HEK293 (cell line): ENCODE data around the gene C1QB.

Experiments
- CTCF ChIA-PET: fragments of 350-600 bp; formaldehyde crosslinking; extraction: SDS; loops from one replicate; lab custom pipeline; 2021; ENCODE audit warnings: antibody characterized with exemption; lab: Yijun Ruan, JAX
- POLR2A ChIA-PET: fragments of 300-600 bp; formaldehyde crosslinking; extraction: SDS; loops from one replicate; lab custom pipeline; 2020; ENCODE audit warnings: antibody characterized with exemption, inconsistent platforms; lab: Yijun Ruan, JAX
- H3K27ac ChIP-seq: fragments of 200-500 bp; sonication (Bioruptor generic); 2 replicates; pipeline ENCODE4 v1.5.1; 2014; ENCODE audit warnings: low read depth, low read length, control low read depth, inconsistent platforms; ENCODE audit errors: extremely low read depth
- H3K36me3 ChIP-seq, 2 experiments: fragments of 200-500 bp in 1 of 2; sonication (Bioruptor generic) in 1 of 2; 1 replicate in 1 of 2; 2 replicates in 1 of 2; pipeline ENCODE4 v1.5.1; 2014 to 2017; ENCODE audit warnings: inconsistent platforms in 2 of 2, low read length in 2 of 2; ENCODE audit not compliant: control insufficient read depth in 2 of 2, insufficient read depth in 1 of 2
- H3K4me1 ChIP-seq: fragments of 200-500 bp; sonication (Bioruptor generic); 2 replicates; pipeline ENCODE4 v1.5.1; 2014; ENCODE audit warnings: mild to moderate bottlenecking, low read length, inconsistent platforms; ENCODE audit not compliant: control insufficient read depth, insufficient read depth
- H3K4me3 ChIP-seq: 2 replicates; pipeline ENCODE4 v1.5.1; 2011; ENCODE audit warnings: low read depth, mild to moderate bottlenecking, control low read depth, low read length, moderate library complexity
- H3K9me3 ChIP-seq: fragments of 200-500 bp; sonication (Bioruptor generic); 2 replicates; pipeline ENCODE4 v1.5.1; 2014; ENCODE audit warnings: low read depth, low read length, inconsistent platforms; ENCODE audit not compliant: control insufficient read depth, insufficient read depth
- CTCF ChIP-seq: fragments of 450-650 bp; formaldehyde crosslinking; IDR thresholded peaks from 2 replicates; pipeline ENCODE4 v1.5.1; 2016; ENCODE audit warnings: missing biosample characterization, missing genetic modification characterization
- EGR2 ChIP-seq: fragments of 450-650 bp; formaldehyde crosslinking; IDR thresholded peaks from 2 replicates; pipeline ENCODE4 v1.5.1; 2016; ENCODE audit warnings: low read depth, missing biosample characterization, missing genetic modification characterization
- GLIS1 ChIP-seq: fragments of 450-650 bp; formaldehyde crosslinking; IDR thresholded peaks from 2 replicates; pipeline ENCODE4 v1.5.1; 2016; ENCODE audit warnings: missing biosample characterization, missing genetic modification characterization
- KLF10 ChIP-seq: fragments of 450-650 bp; IDR thresholded peaks from 2 replicates; pipeline ENCODE4 v1.5.1; 2018; ENCODE audit warnings: missing biosample characterization, mild to moderate bottlenecking, missing genetic modification characterization
- KLF16 ChIP-seq: fragments of 450-650 bp; formaldehyde crosslinking; IDR thresholded peaks from 2 replicates; pipeline ENCODE4 v1.5.1; 2017; ENCODE audit warnings: missing biosample characterization, missing genetic modification characterization
- KLF7 ChIP-seq: fragments of 450-650 bp; formaldehyde crosslinking; IDR thresholded peaks from 2 replicates; pipeline ENCODE4 v1.5.1; 2016; ENCODE audit warnings: missing biosample characterization, missing genetic modification characterization, borderline replicate concordance
- KLF8 ChIP-seq: fragments of 450-650 bp; formaldehyde crosslinking; IDR thresholded peaks from 2 replicates; pipeline ENCODE4 v1.5.1; 2016; ENCODE audit warnings: missing biosample characterization, missing genetic modification characterization
- OSR2 ChIP-seq: fragments of 450-650 bp; formaldehyde crosslinking; IDR thresholded peaks from 2 replicates; pipeline ENCODE4 v1.5.1; 2016; ENCODE audit warnings: missing biosample characterization, missing genetic modification characterization
- OVOL3 ChIP-seq: fragments of 450-650 bp; formaldehyde crosslinking; IDR thresholded peaks from 2 replicates; pipeline ENCODE4 v1.5.1; 2016; ENCODE audit warnings: missing biosample characterization, missing genetic modification characterization
- PATZ1 ChIP-seq: fragments of 450-650 bp; formaldehyde crosslinking; IDR thresholded peaks from 2 replicates; pipeline ENCODE4 v1.5.1; 2016; ENCODE audit warnings: missing biosample characterization, missing genetic modification characterization
- SCRT2 ChIP-seq: fragments of 450-650 bp; formaldehyde crosslinking; IDR thresholded peaks from 2 replicates; pipeline ENCODE4 v1.5.1; 2016; ENCODE audit warnings: missing biosample characterization, missing genetic modification characterization
- SP2 ChIP-seq: fragments of 450-650 bp; formaldehyde crosslinking; IDR thresholded peaks from 2 replicates; pipeline ENCODE4 v1.5.1; 2016; ENCODE audit warnings: missing biosample characterization, missing genetic modification characterization
- SP3 ChIP-seq: fragments of 450-650 bp; formaldehyde crosslinking; IDR thresholded peaks from 2 replicates; pipeline ENCODE4 v1.5.1; 2016; ENCODE audit warnings: missing biosample characterization, missing genetic modification characterization
- YY1 ChIP-seq: fragments of 450-650 bp; formaldehyde crosslinking; IDR thresholded peaks from 2 replicates; pipeline ENCODE4 v1.5.1; 2018; ENCODE audit warnings: missing biosample characterization, missing genetic modification characterization
- ZBTB17 ChIP-seq: fragments of 450-650 bp; formaldehyde crosslinking; IDR thresholded peaks from 2 replicates; pipeline ENCODE4 v1.5.1; 2016; ENCODE audit warnings: missing biosample characterization, missing genetic modification characterization
- ZBTB48 ChIP-seq: fragments of 450-650 bp; formaldehyde crosslinking; IDR thresholded peaks from 2 replicates; pipeline ENCODE4 v1.5.1; 2016; ENCODE audit warnings: missing biosample characterization, missing genetic modification characterization
- ZFHX2 ChIP-seq: fragments of 450-650 bp; formaldehyde crosslinking; conservative IDR thresholded peaks from 2 replicates; pipeline ENCODE4 v1.5.1; 2016; ENCODE audit warnings: missing biosample characterization, missing genetic modification characterization
- ZNF132 ChIP-seq: fragments of 450-650 bp; formaldehyde crosslinking; IDR thresholded peaks from 2 replicates; pipeline ENCODE4 v1.5.1; 2017; ENCODE audit warnings: missing biosample characterization, missing genetic modification characterization, borderline replicate concordance
- ZNF157 ChIP-seq: fragments of 450-650 bp; formaldehyde crosslinking; IDR thresholded peaks from 2 replicates; pipeline ENCODE4 v1.5.1; 2016; ENCODE audit warnings: missing biosample characterization, missing genetic modification characterization
- ZNF184 ChIP-seq: fragments of 450-650 bp; IDR thresholded peaks from 2 replicates; pipeline ENCODE4 v1.5.1; 2018; ENCODE audit warnings: missing biosample characterization, mild to moderate bottlenecking, missing genetic modification characterization
- ZNF19 ChIP-seq: fragments of 450-650 bp; formaldehyde crosslinking; IDR thresholded peaks from 2 replicates; pipeline ENCODE4; 2016; ENCODE audit warnings: missing biosample characterization, missing genetic modification characterization, low read depth
- ZNF23 ChIP-seq: fragments of 450-650 bp; formaldehyde crosslinking; IDR thresholded peaks from 2 replicates; pipeline ENCODE4 v1.5.1; 2016; ENCODE audit warnings: missing biosample characterization, missing genetic modification characterization, borderline replicate concordance
- ZNF366 ChIP-seq: fragments of 450-650 bp; formaldehyde crosslinking; conservative IDR thresholded peaks from 2 replicates; pipeline ENCODE4 v1.5.1; 2016; ENCODE audit warnings: missing biosample characterization, missing genetic modification characterization
- ZNF394 ChIP-seq: fragments of 450-650 bp; formaldehyde crosslinking; IDR thresholded peaks from 2 replicates; pipeline ENCODE4 v1.5.1; 2016; ENCODE audit warnings: missing biosample characterization, missing genetic modification characterization, mild to moderate bottlenecking, moderate library complexity, borderline replicate concordance
- ZNF433 ChIP-seq: fragments of 450-650 bp; formaldehyde crosslinking; IDR thresholded peaks from 2 replicates; pipeline ENCODE4 v1.5.1; 2016; ENCODE audit warnings: missing biosample characterization, missing genetic modification characterization, low read depth
- ZNF501 ChIP-seq: fragments of 450-650 bp; formaldehyde crosslinking; IDR thresholded peaks from 2 replicates; pipeline ENCODE4 v1.5.1; 2016; ENCODE audit warnings: missing biosample characterization, missing genetic modification characterization
- ZNF623 ChIP-seq: fragments of 450-650 bp; formaldehyde crosslinking; IDR thresholded peaks from 2 replicates; pipeline ENCODE4 v1.5.1; 2016; ENCODE audit warnings: missing biosample characterization, missing genetic modification characterization
- ZNF629 ChIP-seq: fragments of 450-650 bp; formaldehyde crosslinking; IDR thresholded peaks from 2 replicates; pipeline ENCODE4 v1.5.1; 2017; ENCODE audit warnings: missing biosample characterization, missing genetic modification characterization
- ZNF654 ChIP-seq: fragments of 450-650 bp; formaldehyde crosslinking; IDR thresholded peaks from 2 replicates; pipeline ENCODE4 v1.5.1; 2016; ENCODE audit warnings: low read depth, missing biosample characterization, missing genetic modification characterization
- ZNF701 ChIP-seq: fragments of 450-650 bp; formaldehyde crosslinking; IDR thresholded peaks from 2 replicates; pipeline ENCODE4 v1.5.1; 2016; ENCODE audit warnings: missing biosample characterization, missing genetic modification characterization
- ZNF792 ChIP-seq: fragments of 450-650 bp; formaldehyde crosslinking; IDR thresholded peaks from 2 replicates; pipeline ENCODE4 v1.5.1; 2016; ENCODE audit warnings: missing biosample characterization, missing genetic modification characterization

Gene C1QB

GRCh38 chr1:22639286-22639685 is 13.8 kb upstream of the C1QB start:
- no peak overlapping the region for H3K4me3 ChIP-seq
- POLR2A ChIA-PET, result interaction anchor here (0.7 kb wide), 1 partner anchor 199 kb away, joined by 4 read pairs; no protein-coding TSS in a partner anchor
- H3K4me1 ChIP-seq, result no peaks in the 10 kb centered on the region
- H3K27ac ChIP-seq, result no peak overlapping the region
- TF ChIP-seq SP3 (tag by site-specific recombination), result no peak
- no peak for TF ChIP-seq ZNF366 (tag by site-specific recombination)
- H3K36me3 ChIP-seq, result no peaks in the 10 kb centered on the region
- CTCF ChIA-PET, result interaction anchor here (0.6 to 5.4 kb wide), 6 partner anchors 105 to 507 kb away, joined by 3 to 93 read pairs (median 4); no protein-coding TSS in a partner anchor
- H3K9me3 ChIP-seq, result no peaks in the 10 kb centered on the region

- H3K27ac ChIP-seq, result no peak overlapping the region
- CTCF ChIA-PET, result interaction anchor here (0.6 to 5.4 kb wide), 19 partner anchors 9 to 536 kb away, joined by 3 to 93 read pairs (median 5); no protein-coding TSS in a partner anchor
These were observed 11.8 kb upstream of the C1QB start for GRCh38 chr1:22641247-22641646.

GRCh38 chr1:22641906-22642636 is 11.0 kb upstream of the C1QB start:
- Histone ChIP-seq H3K27ac (no peak overlapping the region), H3K4me3 (no peak overlapping the region), H3K36me3 (no peaks in the 10 kb centered on the region), H3K9me3 (no peaks in the 10 kb centered on the region), H3K4me1 (no peaks in the 10 kb centered on the region)
- POLR2A ChIA-PET, result no interaction called here
- CTCF ChIA-PET, result interaction anchor here (0.6 to 5.4 kb wide), 27 partner anchors 9 to 842 kb away, joined by 3 to 93 read pairs (median 4); no protein-coding TSS in a partner anchor
- TF ChIP-seq ZNF629 (tag by site-specific recombination) (no peak), ZNF433 (tag by site-specific recombination) (no peak), SP2 (tag by site-specific recombination) (no peak), CTCF (tag by site-specific recombination) (peak; percentile 95), OSR2 (no peak), ZNF394 (tag by site-specific recombination) (no peak), ZNF623 (no peak), ZNF19 (no peak), YY1 (no peak), KLF8 (peak; percentile 55), OVOL3 (tag by site-specific recombination) (no peak), ZBTB48 (peak; percentile 60; the same call in 1 of the 2 replicates), SCRT2 (tag by site-specific recombination) (no peak), ZNF701 (tag by site-specific recombination) (no peak), KLF16 (peak; percentile 86), ZFHX2 (tag by site-specific recombination) (peak; percentile 67), ZNF501 (tag by site-specific recombination) (no peak), ZNF654 (tag by site-specific recombination) (peak; percentile 80), KLF10 (tag by site-specific recombination) (peak; percentile 80), GLIS1 (tag by site-specific recombination) (0 out of 2 replicates have a peak, but pooled peaks have one; percentile 30), PATZ1 (tag by site-specific recombination) (peak; percentile 51), KLF7 (tag by site-specific recombination) (peak; percentile 76; the same call in 1 of the 2 replicates), ZNF132 (tag by site-specific recombination) (no peak), ZNF157 (no peak), ZNF184 (tag by site-specific recombination) (no peak), ZBTB17 (tag by site-specific recombination) (peak; percentile 51), ZNF23 (tag by site-specific recombination) (no peak)

More at GRCh38 chr1:22641247-22641646, 11.8 kb upstream of the C1QB start:
- POLR2A ChIA-PET, result no interaction called here
- TF ChIP-seq ZNF792 (no peak), EGR2 (tag by site-specific recombination) (peak; percentile 88), ZFHX2 (tag by site-specific recombination) (peak; percentile 92)
- Histone ChIP-seq H3K36me3 (no peaks in the 10 kb centered on the region), H3K9me3 (no peaks in the 10 kb centered on the region), H3K4me3 (no peak overlapping the region), H3K4me1 (no peaks in the 10 kb centered on the region)
